Measurements from ENCODE around the gene PNO1. TPM values are rescaled to one million over a fixed set of nuclear protein-coding genes. Genes with fewer than 3 reads are reported as not detected.
"Not testable (repeated sequence)": the region's sequence is repeated elsewhere in the genome, so short reads cannot be mapped to it uniquely, and the experiment has no call there.

PNO1 gene
- total and polyA plus RNA-seq, 4 donors = 6.6 to 12.2 (median 11.1) TPM

DNA sequence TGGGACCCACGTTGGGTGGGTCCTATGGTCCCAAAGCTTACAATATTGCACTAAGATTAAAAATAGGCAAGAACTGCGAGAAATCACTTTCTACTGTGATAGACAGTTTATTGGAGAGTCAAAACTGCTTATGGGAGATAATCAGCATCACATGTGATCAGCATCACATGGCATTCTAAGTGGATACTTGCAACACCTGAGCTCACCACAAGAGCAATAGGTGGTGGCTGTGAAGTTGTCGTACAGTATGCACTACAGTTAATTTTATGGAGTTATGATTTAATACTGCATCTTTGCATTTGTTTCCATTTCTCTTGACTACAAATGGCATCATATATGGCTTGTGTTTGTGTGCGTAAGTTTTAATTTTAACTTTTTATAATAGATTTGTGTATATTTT, 11.6 kb downstream of the PNO1 start:
- no peak overlapping the region for H3K4me3 ChIP-seq (ENCODE audit: low read length in 2 of 2)
- peaks cover 2 to 7% of the 10 kb centered on the region in 2 donors for H3K36me3 ChIP-seq (ENCODE audit: control insufficient read depth in 1 of 2, insufficient read depth in 2 of 2, low read length in 1 of 2)
- H3K4me1 ChIP-seq (ENCODE audit: control insufficient read depth in 1 of 2, insufficient read depth in 2 of 2, low read length in 2 of 2) = no peaks in the 10 kb centered on the region
- ATAC-seq (ENCODE audit: low FRiP score) (no peak), DNase-seq (no peak)
- WGBS, 2 donors = 89 to 91% methylated on average over 4 of the region's 4 CpGs
- H3K9me3 ChIP-seq (ENCODE audit: control insufficient read depth, low read length) = no peaks in the 10 kb centered on the region
- intact Hi-C loops (cut with DNase I) = no loop called here
- no peaks in the 10 kb centered on the region for H3K27me3 ChIP-seq (ENCODE audit: control insufficient read depth in 1 of 2, insufficient read depth in 2 of 2, low read length in 1 of 2)
- H3K27ac ChIP-seq (ENCODE audit: low read depth in 1 of 2, low read length in 2 of 2) = no peak overlapping the region

- Histone ChIP-seq H3K27ac (ENCODE audit: low read depth in 1 of 2, low read length in 2 of 2) (no peak overlapping the region), H3K4me3 (ENCODE audit: low read length in 2 of 2) (no peak overlapping the region), H3K27me3 (ENCODE audit: control insufficient read depth in 1 of 2, insufficient read depth in 2 of 2, low read length in 1 of 2) (no peaks in the 10 kb centered on the region), H3K4me1 (ENCODE audit: control insufficient read depth in 1 of 2, insufficient read depth in 2 of 2, low read length in 2 of 2) (no peaks in the 10 kb centered on the region), H3K36me3 (ENCODE audit: control insufficient read depth in 1 of 2, insufficient read depth in 2 of 2, low read length in 1 of 2) (peaks cover 2 to 7% of the 10 kb centered on the region in 2 donors), H3K9me3 (ENCODE audit: control insufficient read depth, low read length) (no peaks in the 10 kb centered on the region)
- DNase-seq (no peak), ATAC-seq (ENCODE audit: low FRiP score) (no peak)
- intact Hi-C loops (cut with DNase I) = no loop called here
- 93 to 95% methylated on average over 7 of the region's 7 CpGs for WGBS, 2 donors
These were observed 13.5 kb downstream of the PNO1 start for GRCh38 chr2:68171146-68171545.

- intact Hi-C loops (cut with DNase I) = no loop called here
- Histone ChIP-seq H3K4me3 (ENCODE audit: low read length in 2 of 2) (no peak overlapping the region), H3K4me1 (ENCODE audit: control insufficient read depth in 1 of 2, insufficient read depth in 2 of 2, low read length in 2 of 2) (no peaks in the 10 kb centered on the region), H3K27me3 (ENCODE audit: control insufficient read depth in 1 of 2, insufficient read depth in 2 of 2, low read length in 1 of 2) (no peaks in the 10 kb centered on the region), H3K9me3 (ENCODE audit: control insufficient read depth, low read length) (no peaks in the 10 kb centered on the region), H3K36me3 (ENCODE audit: control insufficient read depth in 1 of 2, insufficient read depth in 2 of 2, low read length in 1 of 2) (peaks cover 1 to 7% of the 10 kb centered on the region in 2 donors), H3K27ac (ENCODE audit: low read depth in 1 of 2, low read length in 2 of 2) (no peak overlapping the region)
- no peak for DNase-seq
- 95% methylated on average over 4 of the region's 4 CpGs for WGBS, 2 donors
- no peak for ATAC-seq (ENCODE audit: low FRiP score)
These were observed 14.0 kb downstream of the PNO1 start for GRCh38 chr2:68171684-68172083.

DNA sequence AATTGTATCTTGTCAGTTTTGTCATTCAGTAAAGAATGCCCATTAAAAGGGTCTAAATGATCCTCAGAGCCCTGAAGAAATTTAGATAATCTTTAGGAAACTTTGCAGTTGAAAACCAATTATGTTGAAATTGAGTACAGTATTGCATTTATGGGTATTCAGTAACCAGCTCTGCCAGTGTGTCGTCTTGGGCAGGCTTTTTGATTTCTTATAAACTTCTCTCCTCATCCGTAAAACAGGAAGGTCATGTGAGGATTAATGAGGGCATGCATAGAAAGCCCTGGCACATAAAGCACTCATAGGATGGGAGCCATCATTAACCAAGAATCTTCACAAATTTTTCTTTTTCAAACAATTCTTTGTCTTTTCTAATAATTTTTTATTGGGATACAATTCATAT, 14.8 kb downstream of the PNO1 start:
- Histone ChIP-seq H3K27ac (ENCODE audit: low read depth in 1 of 2, low read length in 2 of 2) (no peak overlapping the region), H3K27me3 (ENCODE audit: control insufficient read depth in 1 of 2, insufficient read depth in 2 of 2, low read length in 1 of 2) (no peaks in the 10 kb centered on the region), H3K36me3 (ENCODE audit: control insufficient read depth in 1 of 2, insufficient read depth in 2 of 2, low read length in 1 of 2) (peaks cover 0 to 7% of the 10 kb centered on the region in 2 donors), H3K4me3 (ENCODE audit: low read length in 2 of 2) (no peak overlapping the region), H3K4me1 (ENCODE audit: control insufficient read depth in 1 of 2, insufficient read depth in 2 of 2, low read length in 2 of 2) (no peaks in the 10 kb centered on the region), H3K9me3 (ENCODE audit: control insufficient read depth, low read length) (no peaks in the 10 kb centered on the region)
- DNase-seq (no peak), ATAC-seq (ENCODE audit: low FRiP score) (no peak)
- 71 to 82% methylated on average over 2 of the region's 2 CpGs for WGBS, 2 donors
- intact Hi-C loops (cut with DNase I) = no loop called here

DNA sequence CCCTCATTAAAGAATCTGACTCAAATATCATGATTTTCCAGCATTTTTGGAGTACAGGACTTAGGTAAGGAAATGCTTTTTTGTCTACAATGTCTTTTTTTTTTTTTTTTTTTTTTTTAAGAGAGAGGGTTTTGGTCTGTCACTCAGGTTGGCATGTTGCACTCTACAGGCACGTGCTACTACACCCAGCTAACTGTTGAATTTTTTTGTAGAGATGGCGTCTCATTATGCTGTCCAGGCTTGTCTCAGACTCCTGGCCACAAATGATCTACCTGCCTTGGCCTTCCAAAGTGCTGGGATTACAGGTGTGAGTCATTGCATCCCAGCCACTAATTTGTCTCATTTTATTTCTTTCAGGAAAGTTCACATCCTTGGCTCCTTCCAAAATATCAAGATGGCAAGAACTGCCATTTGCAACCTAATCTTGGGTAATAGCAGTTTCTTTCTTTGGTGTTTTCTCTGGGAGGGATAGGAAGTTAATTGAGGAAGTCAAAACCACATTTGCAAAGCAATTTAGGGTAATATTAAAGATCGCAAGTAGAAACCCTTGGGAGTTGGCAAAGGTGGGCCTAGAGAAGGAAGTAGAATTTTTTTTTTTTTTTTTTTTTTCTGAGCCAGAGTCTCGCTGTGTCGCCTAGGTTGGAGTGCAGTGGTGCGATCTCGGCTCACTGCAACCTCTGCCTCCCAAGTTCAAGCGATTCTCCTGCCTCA, 15.5 kb downstream of the PNO1 start:
- WGBS, 2 donors = 92 to 96% methylated on average over 8 of the region's 8 CpGs
- intact Hi-C loops (cut with DNase I) = no loop called here
- Histone ChIP-seq H3K27me3 (ENCODE audit: control insufficient read depth in 1 of 2, insufficient read depth in 2 of 2, low read length in 1 of 2) (no peaks in the 10 kb centered on the region), H3K27ac (ENCODE audit: low read depth in 1 of 2, low read length in 2 of 2) (no peak overlapping the region), H3K36me3 (ENCODE audit: control insufficient read depth in 1 of 2, insufficient read depth in 2 of 2, low read length in 1 of 2) (peaks cover 2 to 4% of the 10 kb centered on the region in 2 donors), H3K9me3 (ENCODE audit: control insufficient read depth, low read length) (no peaks in the 10 kb centered on the region), H3K4me3 (ENCODE audit: low read length in 2 of 2) (no peak overlapping the region), H3K4me1 (ENCODE audit: control insufficient read depth in 1 of 2, insufficient read depth in 2 of 2, low read length in 2 of 2) (no peaks in the 10 kb centered on the region)
- DNase-seq (no peak), ATAC-seq (ENCODE audit: low FRiP score) (no peak)

DNA sequence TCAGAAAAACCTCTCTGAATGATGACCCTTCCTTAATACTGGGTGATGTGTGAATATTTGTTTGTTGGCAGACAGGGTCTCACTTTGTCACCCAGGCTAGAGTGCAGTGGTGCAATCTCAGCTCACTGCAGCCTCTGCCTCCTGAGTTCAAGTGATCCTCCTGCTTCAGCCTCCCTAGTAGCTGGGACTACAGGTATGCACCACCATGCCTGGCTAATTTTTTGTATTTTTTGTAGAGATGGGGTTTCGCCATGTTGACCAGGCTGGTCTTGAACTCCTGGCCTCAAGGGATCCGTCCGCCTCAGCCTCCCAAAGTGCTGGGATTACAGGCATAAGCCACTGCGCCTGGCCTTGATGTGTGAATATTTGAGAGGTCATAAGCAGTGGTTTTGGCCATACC, 17.5 kb downstream of the PNO1 start:
- 97% methylated on average over 4 of the region's 4 CpGs for WGBS, 2 donors
- DNase-seq; H3K36me3 ChIP-seq (ENCODE audit: control insufficient read depth in 1 of 2, insufficient read depth in 2 of 2, low read length in 1 of 2); H3K4me1 ChIP-seq (ENCODE audit: control insufficient read depth in 1 of 2, insufficient read depth in 2 of 2, low read length in 2 of 2); H3K27ac ChIP-seq (ENCODE audit: low read depth in 1 of 2, low read length in 2 of 2); H3K4me3 ChIP-seq (ENCODE audit: low read length in 2 of 2); ATAC-seq (ENCODE audit: low FRiP score); H3K27me3 ChIP-seq (ENCODE audit: control insufficient read depth in 1 of 2, insufficient read depth in 2 of 2, low read length in 1 of 2); H3K9me3 ChIP-seq (ENCODE audit: control insufficient read depth, low read length); intact Hi-C loops (cut with DNase I): not testable (repeated sequence)

DNA sequence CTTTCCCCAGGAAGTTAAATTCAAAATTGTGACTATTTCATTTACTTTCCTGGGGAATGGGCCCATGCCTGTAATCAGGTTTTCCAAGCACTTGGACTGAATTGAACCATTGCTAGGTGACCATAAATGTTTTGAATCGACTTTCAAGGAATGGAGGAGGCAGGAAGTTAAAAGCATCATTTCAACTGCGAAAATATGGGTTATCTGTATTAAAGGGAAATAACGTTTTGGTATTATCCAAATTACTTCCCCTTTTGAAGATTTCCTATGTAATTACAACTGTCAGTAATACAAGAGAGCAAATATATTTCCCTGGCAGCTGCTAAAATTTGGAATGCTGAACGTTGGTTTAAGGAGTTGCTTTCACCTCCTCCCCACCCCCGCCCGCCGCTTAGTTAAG, 19.0 kb downstream of the PNO1 start:
- peaks cover 2% of the 10 kb centered on the region in 2 donors for H3K36me3 ChIP-seq (ENCODE audit: control insufficient read depth in 1 of 2, insufficient read depth in 2 of 2, low read length in 1 of 2)
- 79 to 80% methylated on average over 7 of the region's 7 CpGs for WGBS, 2 donors
- no peak overlapping the region for H3K4me3 ChIP-seq (ENCODE audit: low read length in 2 of 2)
- ATAC-seq (ENCODE audit: low FRiP score) (no peak), DNase-seq (no peak)
- intact Hi-C loops (cut with DNase I) = no loop called here
- H3K9me3 ChIP-seq (ENCODE audit: control insufficient read depth, low read length) = no peaks in the 10 kb centered on the region
- peaks cover 0 to 2% of the 10 kb centered on the region in 2 donors for H3K4me1 ChIP-seq (ENCODE audit: control insufficient read depth in 1 of 2, insufficient read depth in 2 of 2, low read length in 2 of 2)
- H3K27me3 ChIP-seq (ENCODE audit: control insufficient read depth in 1 of 2, insufficient read depth in 2 of 2, low read length in 1 of 2) = no peaks in the 10 kb centered on the region
- H3K27ac ChIP-seq (ENCODE audit: low read depth in 1 of 2, low read length in 2 of 2) = no peak overlapping the region

- no peak for DNase-seq
- WGBS, 2 donors = 42 to 78% methylated on average over 2 of the region's 2 CpGs
- Histone ChIP-seq H3K27me3 (ENCODE audit: control insufficient read depth in 1 of 2, insufficient read depth in 2 of 2, low read length in 1 of 2) (no peaks in the 10 kb centered on the region), H3K9me3 (ENCODE audit: control insufficient read depth, low read length) (no peaks in the 10 kb centered on the region), H3K36me3 (ENCODE audit: control insufficient read depth in 1 of 2, insufficient read depth in 2 of 2, low read length in 1 of 2) (peaks cover 2% of the 10 kb centered on the region in 2 donors), H3K4me3 (ENCODE audit: low read length in 2 of 2) (no peak overlapping the region), H3K4me1 (ENCODE audit: control insufficient read depth in 1 of 2, insufficient read depth in 2 of 2, low read length in 2 of 2) (peaks cover 0 to 2% of the 10 kb centered on the region in 2 donors), H3K27ac (ENCODE audit: low read depth in 1 of 2, low read length in 2 of 2) (no peak overlapping the region)
- intact Hi-C loops (cut with DNase I) = no loop called here
- ATAC-seq (ENCODE audit: low FRiP score) = no peak
These were observed 19.9 kb downstream of the PNO1 start for GRCh38 chr2:68177541-68177940.

DNA sequence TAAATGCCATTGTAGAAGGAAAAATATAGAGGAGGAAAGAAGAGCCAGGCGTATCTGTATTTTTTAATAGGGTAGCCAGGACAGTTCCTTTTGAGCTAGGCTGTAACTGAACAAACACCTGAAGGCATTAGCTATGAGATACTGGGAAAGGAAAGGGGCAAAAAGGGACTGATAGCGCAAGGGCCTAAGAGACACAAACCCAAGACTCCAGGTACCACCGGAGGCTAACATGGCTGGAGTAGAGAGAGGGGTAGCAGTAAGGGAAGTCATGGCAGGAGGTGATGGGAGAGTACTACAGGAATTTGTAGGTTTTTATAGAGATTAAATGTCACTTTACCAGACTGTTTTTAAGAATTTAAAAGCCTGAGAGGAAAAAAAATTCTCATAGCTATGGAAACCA, 20.7 kb downstream of the PNO1 start:
- H3K27me3 ChIP-seq (ENCODE audit: control insufficient read depth in 1 of 2, insufficient read depth in 2 of 2, low read length in 1 of 2) = no peaks in the 10 kb centered on the region
- no peak overlapping the region for H3K4me3 ChIP-seq (ENCODE audit: low read length in 2 of 2)
- ATAC-seq (ENCODE audit: low FRiP score) (no peak), DNase-seq (no peak)
- peaks cover 2 to 5% of the 10 kb centered on the region in 2 donors for H3K4me1 ChIP-seq (ENCODE audit: control insufficient read depth in 1 of 2, insufficient read depth in 2 of 2, low read length in 2 of 2)
- 96 to 97% methylated on average over 3 of the region's 3 CpGs for WGBS, 2 donors
- no peaks in the 10 kb centered on the region for H3K9me3 ChIP-seq (ENCODE audit: control insufficient read depth, low read length)
- H3K36me3 ChIP-seq (ENCODE audit: control insufficient read depth in 1 of 2, insufficient read depth in 2 of 2, low read length in 1 of 2) = peaks cover 2% of the 10 kb centered on the region in 2 donors
- intact Hi-C loops (cut with DNase I) = no loop called here
- no peak overlapping the region for H3K27ac ChIP-seq (ENCODE audit: low read depth in 1 of 2, low read length in 2 of 2)

Data from aorta (tissue), 5 donors.